ENCODE results near the gene UMODL1. TPM values are rescaled to one million over a fixed set of nuclear protein-coding genes. Genes with fewer than 3 reads are reported as not detected.

Gene UMODL1
- polyA plus RNA-seq, 1 donor: 0.67 TPM

GRCh38 chr21:42153046-42153686 lies 82.0 kb downstream of the UMODL1 start:
- no peak overlapping the region for H3K27ac ChIP-seq (ENCODE audit: low read length)
- no peaks in the 10 kb centered on the region for H3K27me3 ChIP-seq (ENCODE audit: control insufficient read depth, insufficient read depth, low read length)
- no peaks in the 10 kb centered on the region for H3K9me3 ChIP-seq (ENCODE audit: control insufficient read depth, low read depth, low read length)
- no peak overlapping the region for H3K4me3 ChIP-seq (ENCODE audit: low read length)
- no peaks in the 10 kb centered on the region for H3K4me1 ChIP-seq (ENCODE audit: control insufficient read depth, insufficient read depth, low read length)
- no CpG with 5 or more reads among the region's 15 CpGs for WGBS (ENCODE audit: insufficient coverage, low lambda C conversion rate)
- no peak for DNase-seq
- H3K36me3 ChIP-seq (ENCODE audit: control insufficient read depth, insufficient read depth, low read length): no peaks in the 10 kb centered on the region

DNA sequence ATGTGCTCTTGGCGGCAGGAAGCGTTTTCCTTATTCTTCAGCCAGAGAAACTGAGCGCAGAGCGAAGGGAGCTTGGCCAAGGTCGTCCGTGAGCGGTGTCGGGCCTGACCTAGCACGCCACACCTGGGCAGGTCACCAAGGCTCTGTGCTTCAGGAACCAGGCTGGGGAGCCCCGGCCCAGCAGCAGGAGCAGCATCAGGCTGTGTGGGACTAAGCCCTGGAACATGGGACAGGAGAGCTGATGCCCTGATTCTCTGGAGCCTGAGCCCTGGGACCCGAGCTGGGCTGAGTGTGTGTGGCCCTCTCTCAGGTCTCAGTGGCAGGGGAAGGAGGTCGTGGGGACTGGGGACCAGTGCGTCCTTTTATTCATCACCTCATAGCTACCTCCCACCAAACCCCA lies 82.6 kb downstream of the UMODL1 start:
- DNase-seq: no peak
- Histone ChIP-seq H3K4me1 (ENCODE audit: control insufficient read depth, insufficient read depth, low read length) (no peaks in the 10 kb centered on the region), H3K4me3 (ENCODE audit: low read length) (no peak overlapping the region), H3K27me3 (ENCODE audit: control insufficient read depth, insufficient read depth, low read length) (no peaks in the 10 kb centered on the region), H3K9me3 (ENCODE audit: control insufficient read depth, low read depth, low read length) (no peaks in the 10 kb centered on the region), H3K36me3 (ENCODE audit: control insufficient read depth, insufficient read depth, low read length) (no peaks in the 10 kb centered on the region), H3K27ac (ENCODE audit: low read length) (no peak overlapping the region)
- no CpG with 5 or more reads among the region's 13 CpGs for WGBS (ENCODE audit: insufficient coverage, low lambda C conversion rate)

GRCh38 chr21:42154237-42155044 lies 83.3 kb downstream of the UMODL1 start:
- Histone ChIP-seq H3K4me1 (ENCODE audit: control insufficient read depth, insufficient read depth, low read length) (no peaks in the 10 kb centered on the region), H3K9me3 (ENCODE audit: control insufficient read depth, low read depth, low read length) (no peaks in the 10 kb centered on the region), H3K36me3 (ENCODE audit: control insufficient read depth, insufficient read depth, low read length) (no peaks in the 10 kb centered on the region), H3K4me3 (ENCODE audit: low read length) (no peak overlapping the region), H3K27me3 (ENCODE audit: control insufficient read depth, insufficient read depth, low read length) (no peaks in the 10 kb centered on the region), H3K27ac (ENCODE audit: low read length) (no peak overlapping the region)
- no CpG with 5 or more reads among the region's 17 CpGs for WGBS (ENCODE audit: insufficient coverage, low lambda C conversion rate)
- DNase-seq: no peak

GRCh38 chr21:42155045-42155855 lies 84.1 kb downstream of the UMODL1 start:
- H3K27me3 ChIP-seq (ENCODE audit: control insufficient read depth, insufficient read depth, low read length): no peaks in the 10 kb centered on the region
- H3K36me3 ChIP-seq (ENCODE audit: control insufficient read depth, insufficient read depth, low read length): no peaks in the 10 kb centered on the region
- H3K27ac ChIP-seq (ENCODE audit: low read length): no peak overlapping the region
- no peak overlapping the region for H3K4me3 ChIP-seq (ENCODE audit: low read length)
- no peak for DNase-seq
- no peaks in the 10 kb centered on the region for H3K4me1 ChIP-seq (ENCODE audit: control insufficient read depth, insufficient read depth, low read length)
- WGBS (ENCODE audit: insufficient coverage, low lambda C conversion rate): 80% methylated on average over 1 of the region's 23 CpGs
- H3K9me3 ChIP-seq (ENCODE audit: control insufficient read depth, low read depth, low read length): no peaks in the 10 kb centered on the region

DNA sequence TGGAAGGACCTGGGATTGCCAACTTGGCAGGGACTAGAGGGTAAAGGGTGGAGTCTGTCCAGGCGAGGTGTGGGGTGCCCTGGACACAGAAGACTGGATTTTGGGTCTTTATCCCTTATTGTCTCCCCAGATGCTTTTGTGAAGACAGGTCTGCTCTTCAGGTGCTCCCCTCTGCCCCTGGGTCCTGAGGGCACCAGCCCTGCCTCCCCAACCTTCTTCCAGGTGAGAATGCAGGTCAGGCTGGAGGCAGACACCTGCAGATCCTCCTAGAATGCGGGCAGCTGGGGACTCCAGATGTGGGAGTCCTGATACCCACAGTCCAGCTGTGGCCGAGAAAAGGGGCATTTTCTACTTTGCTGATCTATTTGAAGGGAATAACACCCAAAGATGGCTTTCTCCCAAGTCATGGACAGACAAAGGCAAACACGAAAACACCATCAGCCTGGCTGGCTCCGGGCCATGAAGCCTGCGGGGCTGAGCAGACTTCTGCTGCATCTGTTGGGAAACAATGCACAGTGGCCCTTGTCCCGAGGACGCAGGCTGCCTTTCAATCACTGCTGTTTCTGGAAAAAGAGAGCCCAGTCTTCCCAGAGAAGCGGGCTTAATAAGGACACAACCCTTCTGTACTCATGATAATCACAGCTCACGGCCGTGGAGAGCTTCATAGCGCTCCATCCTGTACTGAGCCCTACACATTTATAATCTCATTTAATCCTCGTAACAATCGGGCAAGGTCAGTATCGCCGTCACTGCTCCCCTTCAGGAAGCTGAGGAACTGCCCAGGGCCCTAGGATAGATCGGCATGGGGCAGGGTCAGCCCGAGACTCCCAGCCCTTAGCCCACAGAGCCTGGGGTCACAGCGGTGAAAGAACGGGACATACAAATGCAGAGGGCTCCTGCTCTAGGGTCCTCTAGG lies 85.8 kb downstream of the UMODL1 start:
- H3K36me3 ChIP-seq (ENCODE audit: control insufficient read depth, insufficient read depth, low read length): no peaks in the 10 kb centered on the region
- WGBS (ENCODE audit: insufficient coverage, low lambda C conversion rate): no CpG with 5 or more reads among the region's 20 CpGs
- DNase-seq: no peak
- no peak overlapping the region for H3K27ac ChIP-seq (ENCODE audit: low read length)
- no peaks in the 10 kb centered on the region for H3K9me3 ChIP-seq (ENCODE audit: control insufficient read depth, low read depth, low read length)
- no peaks in the 10 kb centered on the region for H3K27me3 ChIP-seq (ENCODE audit: control insufficient read depth, insufficient read depth, low read length)
- no peak overlapping the region for H3K4me3 ChIP-seq (ENCODE audit: low read length)
- H3K4me1 ChIP-seq (ENCODE audit: control insufficient read depth, insufficient read depth, low read length): no peaks in the 10 kb centered on the region

GRCh38 chr21:42157606-42158310 lies 86.6 kb downstream of the UMODL1 start:
- H3K36me3 ChIP-seq (ENCODE audit: control insufficient read depth, insufficient read depth, low read length): no peaks in the 10 kb centered on the region
- no CpG with 5 or more reads among the region's 11 CpGs for WGBS (ENCODE audit: insufficient coverage, low lambda C conversion rate)
- H3K9me3 ChIP-seq (ENCODE audit: control insufficient read depth, low read depth, low read length): no peaks in the 10 kb centered on the region
- H3K27me3 ChIP-seq (ENCODE audit: control insufficient read depth, insufficient read depth, low read length): no peaks in the 10 kb centered on the region
- no peaks in the 10 kb centered on the region for H3K4me1 ChIP-seq (ENCODE audit: control insufficient read depth, insufficient read depth, low read length)
- H3K4me3 ChIP-seq (ENCODE audit: low read length): no peak overlapping the region
- no peak overlapping the region for H3K27ac ChIP-seq (ENCODE audit: low read length)
- no peak for DNase-seq

DNA sequence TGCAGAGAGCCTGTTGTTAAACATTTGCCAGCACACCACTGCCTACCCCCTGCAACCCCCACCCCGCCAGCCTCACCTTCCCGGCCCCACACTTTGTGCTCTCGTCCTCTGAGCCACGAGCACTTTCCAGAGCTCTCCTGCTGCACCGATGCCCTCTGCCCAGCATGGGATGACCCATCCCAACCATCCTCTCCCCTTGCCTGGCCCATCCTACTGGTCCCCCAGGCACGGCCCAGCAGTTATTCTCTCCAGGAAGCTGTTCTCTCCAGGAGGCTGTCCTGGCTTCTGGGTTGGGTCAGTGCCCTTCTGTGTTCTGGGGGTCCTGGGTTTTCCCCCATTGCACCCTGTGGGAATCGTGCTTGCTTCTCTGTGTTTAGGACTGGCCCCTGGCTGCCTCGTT lies 87.7 kb downstream of the UMODL1 start:
- H3K4me3 ChIP-seq (ENCODE audit: low read length): no peak overlapping the region
- DNase-seq: no peak
- H3K27ac ChIP-seq (ENCODE audit: low read length): no peak overlapping the region
- WGBS (ENCODE audit: insufficient coverage, low lambda C conversion rate): no CpG with 5 or more reads among the region's 8 CpGs
- no peaks in the 10 kb centered on the region for H3K9me3 ChIP-seq (ENCODE audit: control insufficient read depth, low read depth, low read length)
- no peaks in the 10 kb centered on the region for H3K4me1 ChIP-seq (ENCODE audit: control insufficient read depth, insufficient read depth, low read length)
- no peaks in the 10 kb centered on the region for H3K36me3 ChIP-seq (ENCODE audit: control insufficient read depth, insufficient read depth, low read length)
- no peaks in the 10 kb centered on the region for H3K27me3 ChIP-seq (ENCODE audit: control insufficient read depth, insufficient read depth, low read length)

DNA sequence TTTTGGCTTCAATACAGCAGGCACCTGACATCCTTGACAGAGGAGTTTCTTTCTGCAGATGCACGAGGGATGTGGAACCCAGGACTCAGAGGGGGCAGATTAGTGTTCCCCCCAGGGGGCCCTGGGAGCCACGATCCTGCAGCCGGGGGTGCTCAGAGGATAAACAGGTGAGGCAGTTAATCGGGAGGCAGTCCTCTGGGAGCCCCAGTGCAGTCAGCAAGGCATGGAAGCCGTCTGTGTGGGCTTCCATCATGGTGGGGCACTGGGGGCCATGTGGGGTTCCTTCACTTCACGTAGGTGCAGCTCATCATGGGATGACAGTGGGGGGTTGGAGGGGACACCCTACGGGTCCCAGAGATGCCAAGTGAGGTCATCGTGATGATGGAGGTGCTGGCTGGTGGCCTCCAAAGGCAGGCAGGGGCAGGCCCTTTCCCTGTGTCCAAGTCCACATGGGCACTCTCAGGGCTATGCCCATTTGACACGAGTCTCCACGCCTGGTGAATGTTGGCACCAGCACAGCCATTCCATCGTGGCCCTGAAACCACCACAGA lies 88.5 kb downstream of the UMODL1 start:
- Histone ChIP-seq H3K4me3 (ENCODE audit: low read length) (no peak overlapping the region), H3K27ac (ENCODE audit: low read length) (no peak overlapping the region), H3K4me1 (ENCODE audit: control insufficient read depth, insufficient read depth, low read length) (no peaks in the 10 kb centered on the region), H3K9me3 (ENCODE audit: control insufficient read depth, low read depth, low read length) (no peaks in the 10 kb centered on the region), H3K27me3 (ENCODE audit: control insufficient read depth, insufficient read depth, low read length) (no peaks in the 10 kb centered on the region), H3K36me3 (ENCODE audit: control insufficient read depth, insufficient read depth, low read length) (no peaks in the 10 kb centered on the region)
- no CpG with 5 or more reads among the region's 11 CpGs for WGBS (ENCODE audit: insufficient coverage, low lambda C conversion rate)
- no peak for DNase-seq

DNA sequence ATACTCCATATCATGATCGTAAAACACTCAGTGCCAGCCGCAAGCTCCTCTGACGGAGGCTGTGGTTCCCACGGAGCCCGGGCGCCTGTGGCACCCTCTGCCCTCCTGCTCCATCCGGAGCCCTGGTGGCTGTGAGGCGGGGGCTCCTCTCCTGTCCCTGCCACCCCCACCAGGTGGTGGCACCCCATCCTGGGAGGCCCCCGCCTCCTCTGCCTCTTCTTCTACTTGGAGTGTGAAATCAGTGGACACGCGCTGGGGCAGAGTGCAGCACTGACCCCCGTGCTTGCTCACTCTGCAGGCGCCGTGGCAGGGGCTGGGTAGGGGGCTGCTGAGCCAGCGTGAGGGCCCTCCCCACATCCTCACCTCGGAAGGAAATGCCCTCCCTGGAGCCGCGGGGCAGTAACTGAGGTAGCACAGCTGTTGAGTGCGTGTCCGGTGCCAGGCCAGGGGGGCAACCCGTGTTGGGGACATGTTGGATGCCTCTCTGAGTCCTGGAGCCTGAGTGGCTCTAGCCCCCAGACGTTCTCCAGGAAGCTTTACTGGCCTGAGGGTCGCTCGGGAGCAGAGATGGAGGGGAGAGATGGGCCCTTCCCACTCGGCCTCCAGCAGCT lies 89.1 kb downstream of the UMODL1 start:
- WGBS (ENCODE audit: insufficient coverage, low lambda C conversion rate): no CpG with 5 or more reads among the region's 25 CpGs
- Histone ChIP-seq H3K27ac (ENCODE audit: low read length) (no peak overlapping the region), H3K4me3 (ENCODE audit: low read length) (no peak overlapping the region)

More for the DNA sequence above, 89.1 kb downstream of the UMODL1 start:
- H3K27me3 ChIP-seq (ENCODE audit: control insufficient read depth, insufficient read depth, low read length): no peaks in the 10 kb centered on the region
- no peaks in the 10 kb centered on the region for H3K36me3 ChIP-seq (ENCODE audit: control insufficient read depth, insufficient read depth, low read length)
- no peaks in the 10 kb centered on the region for H3K4me1 ChIP-seq (ENCODE audit: control insufficient read depth, insufficient read depth, low read length)
- no peaks in the 10 kb centered on the region for H3K9me3 ChIP-seq (ENCODE audit: control insufficient read depth, low read depth, low read length)
- no peak for DNase-seq

Measured in large intestine (tissue), 3 donors.